Measurements from ENCODE around the gene TMC7. TPM values are rescaled to one million over a fixed set of nuclear protein-coding genes. Genes with fewer than 3 reads are reported as not detected.

TMC7 gene
- total RNA-seq, 1 experiment from 2014 or later: 0.82 TPM

DNA sequence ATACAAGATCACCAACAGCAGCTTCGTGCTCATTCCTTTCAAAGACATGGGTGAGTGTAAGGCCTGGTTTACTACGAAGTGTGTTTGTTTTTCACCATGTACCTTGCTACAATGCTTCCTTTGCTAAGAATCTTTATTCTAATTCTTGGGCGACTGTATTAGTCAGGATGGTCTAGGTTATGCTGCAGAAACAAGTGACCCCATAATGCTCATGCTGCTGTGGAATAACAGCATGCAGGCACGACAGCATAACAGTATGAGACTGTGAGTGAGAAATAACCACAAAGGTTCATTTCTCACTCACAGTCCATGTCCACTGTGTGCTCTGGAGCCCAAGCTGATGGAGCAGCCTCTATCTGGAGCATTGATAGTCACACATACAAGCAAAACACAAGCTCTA, 38.0 kb downstream of the TMC7 start:
- H3K4me3 ChIP-seq (ENCODE audit: low read depth, low read length, poor library complexity, severe bottlenecking): no peak overlapping the region
- H3K9me3 ChIP-seq (ENCODE audit: low read depth, low read length, poor library complexity, severe bottlenecking): no peaks in the 10 kb centered on the region
- intact Hi-C loops (cut with micrococcal nuclease; ENCODE audit: unreplicated experiment): no loop called here
- no peaks in the 10 kb centered on the region for H3K27me3 ChIP-seq (replicated peaks; ENCODE audit: insufficient read depth, low read depth, low read length, poor library complexity)
- H3K27ac ChIP-seq (ENCODE audit: low read depth, low read length, poor library complexity, severe bottlenecking): no peak overlapping the region
- BruUV-seq (replicated peaks): no TSS peak
- ChIA-PET POLR2A (ENCODE audit: low non-redundant PET) (no interaction called here), CTCF (no interaction called here)
- TF ChIP-seq, protein P1, sequence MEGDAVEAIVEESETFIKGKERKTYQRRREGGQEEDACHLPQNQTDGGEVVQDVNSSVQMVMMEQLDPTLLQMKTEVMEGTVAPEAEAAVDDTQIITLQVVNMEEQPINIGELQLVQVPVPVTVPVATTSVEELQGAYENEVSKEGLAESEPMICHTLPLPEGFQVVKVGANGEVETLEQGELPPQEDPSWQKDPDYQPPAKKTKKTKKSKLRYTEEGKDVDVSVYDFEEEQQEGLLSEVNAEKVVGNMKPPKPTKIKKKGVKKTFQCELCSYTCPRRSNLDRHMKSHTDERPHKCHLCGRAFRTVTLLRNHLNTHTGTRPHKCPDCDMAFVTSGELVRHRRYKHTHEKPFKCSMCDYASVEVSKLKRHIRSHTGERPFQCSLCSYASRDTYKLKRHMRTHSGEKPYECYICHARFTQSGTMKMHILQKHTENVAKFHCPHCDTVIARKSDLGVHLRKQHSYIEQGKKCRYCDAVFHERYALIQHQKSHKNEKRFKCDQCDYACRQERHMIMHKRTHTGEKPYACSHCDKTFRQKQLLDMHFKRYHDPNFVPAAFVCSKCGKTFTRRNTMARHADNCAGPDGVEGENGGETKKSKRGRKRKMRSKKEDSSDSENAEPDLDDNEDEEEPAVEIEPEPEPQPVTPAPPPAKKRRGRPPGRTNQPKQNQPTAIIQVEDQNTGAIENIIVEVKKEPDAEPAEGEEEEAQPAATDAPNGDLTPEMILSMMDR (conservative IDR thresholded peaks at IDR 0.05; ENCODE audit: low read depth, low read length): no peak
- TF ChIP-seq EZH2 (IDR thresholded peaks at IDR 0.05; ENCODE audit: borderline replicate concordance, low read depth, low read length, poor library complexity, severe bottlenecking): no peak
- H3K36me3 ChIP-seq (ENCODE audit: insufficient read depth, low read length, poor library complexity, severe bottlenecking): no peaks in the 10 kb centered on the region
- DNase-seq (ENCODE audit: low spot score): no peak
- H3K4me1 ChIP-seq (ENCODE audit: insufficient read depth, low read length, poor library complexity, severe bottlenecking): no peaks in the 10 kb centered on the region

DNA sequence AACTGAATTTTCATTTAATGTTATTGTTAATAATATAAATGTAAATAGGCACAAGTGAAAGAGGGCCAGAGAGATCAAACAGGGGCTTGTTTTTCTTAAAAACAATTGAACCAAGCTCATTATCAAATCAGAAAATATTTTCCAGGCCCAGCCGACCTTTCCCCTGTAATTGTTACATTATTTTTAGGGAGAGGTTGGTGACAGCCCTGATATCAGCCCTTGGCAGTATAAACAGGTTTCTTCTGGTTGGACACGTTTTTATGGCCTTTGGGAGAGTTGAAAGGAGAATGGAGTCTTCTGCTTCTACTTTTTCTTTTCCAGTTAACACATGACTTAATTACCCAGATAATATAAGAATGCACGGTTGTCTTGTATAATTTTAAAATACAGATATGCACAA, 43.7 kb downstream of the TMC7 start:
- BruUV-seq (replicated peaks): no TSS peak
- POLR2A ChIA-PET (ENCODE audit: low non-redundant PET): no interaction called here
- intact Hi-C loops (cut with micrococcal nuclease; ENCODE audit: unreplicated experiment): no loop called here

DNA sequence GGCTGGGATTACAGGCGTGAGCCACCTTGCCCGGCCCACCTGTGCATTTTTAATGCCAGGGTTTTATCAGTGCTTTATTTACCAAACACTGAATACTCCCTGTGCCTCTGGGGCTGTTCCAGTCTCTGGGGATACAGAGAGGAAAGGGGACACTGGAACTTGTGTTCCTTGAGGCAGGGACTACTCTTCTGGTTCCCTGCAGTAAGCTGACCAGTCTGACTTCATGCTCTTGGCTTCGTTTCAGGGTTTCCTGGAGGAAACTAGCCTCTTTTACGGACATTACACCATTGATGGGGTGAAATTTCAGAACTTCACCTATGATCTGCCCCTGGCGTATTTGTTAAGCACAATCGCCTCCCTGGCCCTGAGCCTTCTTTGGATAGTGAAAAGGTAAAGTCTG, 46.2 kb downstream of the TMC7 start:
- ChIA-PET CTCF (no interaction called here), POLR2A (ENCODE audit: low non-redundant PET) (no interaction called here)
- no peaks in the 10 kb centered on the region for H3K36me3 ChIP-seq (ENCODE audit: insufficient read depth, low read length, poor library complexity, severe bottlenecking)
- no peak overlapping the region for H3K27ac ChIP-seq (ENCODE audit: low read depth, low read length, poor library complexity, severe bottlenecking)
- H3K4me3 ChIP-seq (ENCODE audit: low read depth, low read length, poor library complexity, severe bottlenecking): no peak overlapping the region
- no TSS peak for BruUV-seq (replicated peaks)
- H3K27me3 ChIP-seq (replicated peaks; ENCODE audit: insufficient read depth, low read depth, low read length, poor library complexity): no peaks in the 10 kb centered on the region
- DNase-seq (ENCODE audit: low spot score): no peak
- no peaks in the 10 kb centered on the region for H3K4me1 ChIP-seq (ENCODE audit: insufficient read depth, low read length, poor library complexity, severe bottlenecking)
- intact Hi-C loops (cut with micrococcal nuclease; ENCODE audit: unreplicated experiment): no loop called here
- no peaks in the 10 kb centered on the region for H3K9me3 ChIP-seq (ENCODE audit: low read depth, low read length, poor library complexity, severe bottlenecking)
- no peak for TF ChIP-seq EZH2 (IDR thresholded peaks at IDR 0.05; ENCODE audit: borderline replicate concordance, low read depth, low read length, poor library complexity, severe bottlenecking)
- TF ChIP-seq, protein P1 (conservative IDR thresholded peaks at IDR 0.05; ENCODE audit: low read depth, low read length): no peak

More for the DNA sequence above, 43.7 kb downstream of the TMC7 start:
- Histone ChIP-seq H3K36me3 (ENCODE audit: insufficient read depth, low read length, poor library complexity, severe bottlenecking) (no peaks in the 10 kb centered on the region), H3K27ac (ENCODE audit: low read depth, low read length, poor library complexity, severe bottlenecking) (no peak overlapping the region), H3K4me1 (ENCODE audit: insufficient read depth, low read length, poor library complexity, severe bottlenecking) (no peaks in the 10 kb centered on the region), H3K4me3 (ENCODE audit: low read depth, low read length, poor library complexity, severe bottlenecking) (no peak overlapping the region), H3K9me3 (ENCODE audit: low read depth, low read length, poor library complexity, severe bottlenecking) (no peaks in the 10 kb centered on the region), H3K27me3 (replicated peaks; ENCODE audit: insufficient read depth, low read depth, low read length, poor library complexity) (no peaks in the 10 kb centered on the region)
- CTCF ChIA-PET: no interaction called here
- DNase-seq (ENCODE audit: low spot score): no peak
- TF ChIP-seq EZH2 (IDR thresholded peaks at IDR 0.05; ENCODE audit: borderline replicate concordance, low read depth, low read length, poor library complexity, severe bottlenecking): no peak
- TF ChIP-seq, protein P1 (conservative IDR thresholded peaks at IDR 0.05; ENCODE audit: low read depth, low read length): no peak

Measured in A673 (cell line).